A549 (cell line): Measurements from ENCODE around the gene CTBP1. TPM values are rescaled to one million over a fixed set of nuclear protein-coding genes. Genes with fewer than 3 reads are reported as not detected.

ENCODE experiments used
- ATAC-seq, 2 experiments: fragments of 200-7000 bp in 1 of 2; fragments of >200 bp in 1 of 2; cut with Nextera tagmentation in 1 of 2; cut with Tn5 transposase in 1 of 2; 3 replicates each; pipeline versions ENCODE4 v1.8.0 to v1.9.1; 2018 to 2020; ENCODE audit warnings: mild to moderate bottlenecking in 1 of 2, moderate library complexity in 1 of 2
- CTCF ChIA-PET: fragments of 300-600 bp; sonication (Branson Sonifier 250); formaldehyde crosslinking; extraction: SDS; loops from one replicate; lab custom pipeline; 2021; ENCODE audit warnings: antibody characterized with exemption, inconsistent platforms; lab: Yijun Ruan, JAX
- POLR2A ChIA-PET: fragments of 350-600 bp; formaldehyde crosslinking; extraction: SDS; loops from one replicate; lab custom pipeline; 2021; ENCODE audit warnings: antibody characterized with exemption, inconsistent platforms; lab: Yijun Ruan, JAX
- DNase-seq, 2 experiments: peaks; one replicate each; pipeline versions ENCODE4 v3.0.0 to v3.0.0-alpha.2; 2011 to 2016; ENCODE audit warnings: low read depth in 1 of 2, low spot score in 1 of 2
- FAIRE-seq: peaks from 2 replicates; lab custom pipeline; 2011; peaks lifted over from hg19 to GRCh38; lab: Jason Lieb, UNC
- H3K27ac ChIP-seq, 2 experiments: fragments of >200 bp; sonication (Bioruptor Twin); formaldehyde crosslinking; 3 replicates each; pipeline ENCODE4 v1.5.1; 2016 to 2017
- H3K4me1 ChIP-seq: fragments of >200 bp; sonication (Bioruptor Twin); formaldehyde crosslinking; 3 replicates; pipeline ENCODE4 v1.6.1; 2016
- H3K4me2 ChIP-seq: fragments of >200 bp; sonication (Bioruptor Twin); formaldehyde crosslinking; 3 replicates; pipeline ENCODE4 v1.6.1; 2016
- H3K4me3 ChIP-seq: fragments of >200 bp; sonication (Bioruptor Twin); formaldehyde crosslinking; 3 replicates; pipeline ENCODE4 v1.5.1; 2016
- H3K9me3 ChIP-seq: fragments of >200 bp; sonication (Bioruptor Twin); formaldehyde crosslinking; 3 replicates; pipeline ENCODE4 v1.6.1; 2016
- CHD2 ChIP-seq: fragments of 150-350 bp; IDR thresholded peaks from 2 replicates; pipeline ENCODE4 v1.6.1; 2014; ENCODE audit warnings: low read length; ENCODE audit not compliant: partially characterized antibody
- CHD4 ChIP-seq: fragments of 200-600 bp; sonication (generic); IDR thresholded peaks from 2 replicates; pipeline ENCODE4 v1.6.1; 2016; ENCODE audit warnings: antibody characterized with exemption, mild to moderate bottlenecking, borderline replicate concordance
- E2F6 ChIP-seq: IDR thresholded peaks from 2 replicates; pipeline ENCODE4 v1.6.1; 2012; ENCODE audit warnings: low read depth, borderline replicate concordance
- ELK1 ChIP-seq: fragments of 150-350 bp; IDR thresholded peaks from 2 replicates; pipeline ENCODE4 v1.6.1; 2014; ENCODE audit warnings: low read depth, mild to moderate bottlenecking, low read length
- EP300 ChIP-seq, 2 experiments: fragments of >200 bp; sonication (Bioruptor Twin); formaldehyde crosslinking; IDR thresholded peaks; 2 replicates in 1 of 2; 3 replicates in 1 of 2; pipeline ENCODE4 v1.6.1; 2016 to 2017
- FOXS1 ChIP-seq: fragments of 250-450 bp; sonication (Bioruptor Pico); IDR thresholded peaks from 2 replicates; pipeline ENCODE4 v1.5.0; 2020; ENCODE audit warnings: mild to moderate bottlenecking, moderate library complexity
- HDAC2 ChIP-seq: fragments of 200-600 bp; sonication (generic); IDR thresholded peaks from 2 replicates; pipeline ENCODE4 v1.6.1; 2016
- JUNB ChIP-seq: fragments of >200 bp; sonication (Bioruptor Twin); formaldehyde crosslinking; IDR thresholded peaks from 2 replicates; pipeline ENCODE4 v1.6.1; 2016
- MAFK ChIP-seq: fragments of 450-650 bp; IDR thresholded peaks from 2 replicates; pipeline ENCODE4 v1.6.1; 2014; ENCODE audit not compliant: partially characterized antibody
- MYC ChIP-seq: IDR thresholded peaks from 2 replicates; pipeline ENCODE4 v1.6.1; 2012; ENCODE audit warnings: mild to moderate bottlenecking, inconsistent platforms, low read length, improper control_type of control experiment, borderline replicate concordance
- NR3C1 ChIP-seq: fragments of >200 bp; sonication (Bioruptor Twin); formaldehyde crosslinking; IDR thresholded peaks from 3 replicates; pipeline ENCODE4 v1.6.1; 2017
- RARB ChIP-seq: fragments of 250-450 bp; sonication (Bioruptor Pico); IDR thresholded peaks from 2 replicates; pipeline ENCODE4 v1.8.0; 2021; ENCODE audit warnings: mild to moderate bottlenecking, moderate library complexity
- REST ChIP-seq: fragments of 200-600 bp; sonication (generic); IDR thresholded peaks from 2 replicates; pipeline ENCODE4 v1.6.1; 2016; ENCODE audit warnings: antibody characterized with exemption, mild to moderate bottlenecking, moderate library complexity
- TP53 ChIP-seq: fragments of 250-450 bp; sonication (Bioruptor Pico); IDR thresholded peaks from 2 replicates; pipeline ENCODE4 v1.5.0; 2021; ENCODE audit warnings: mild to moderate bottlenecking, moderate library complexity
- ZC3H11A ChIP-seq: fragments of 450-650 bp; IDR thresholded peaks from 2 replicates; pipeline ENCODE4 v1.6.1; 2014; ENCODE audit warnings: antibody characterized with exemption, mild to moderate bottlenecking
- WGBS: methylation state at CpG from one replicate; pipeline ENCODE4 v1.1.6; 2017; ENCODE audit errors: missing lambda C conversion rate; 5-methylcytosine and 5-hydroxymethylcytosine counted together
- polyA plus RNA-seq, 4 experiments: library from polyadenylated mRNA; depleted of rRNA in 3 of 4; stranded (reverse); fragments of >200 nt; fragmentation: RNase III in 1 of 4; extraction: RNeasy Plus Mini Kit Qiagen cat#74134 plus additional on column Dnase treatment in 1 of 4; gene quantifications; 2 replicates in 3 of 4; 3 replicates in 1 of 4; pipeline ENCODE4 v1.2.3, GENCODE V29; 2011 to 2017

Gene CTBP1
- polyA plus RNA-seq, 2 of the 4 experiments (the other 2 are of a cell fraction), result 43.1 to 93.1 TPM

GRCh38 chr4:1234309-1234695 is 14.6 kb downstream of the CTBP1 start (continued):
- TF ChIP-seq REST (no peak), CHD2 (no peak), NR3C1 (no peak), CHD4 (no peak)

GRCh38 chr4:1233641-1234308 is 15.2 kb downstream of the CTBP1 start:
- H3K4me2 ChIP-seq, result no peak overlapping the region
- H3K4me1 ChIP-seq, result no peaks in the 10 kb centered on the region
- ATAC-seq (peak in 1 of 2 experiments; percentile 35; a peak in 1 of 6 replicates), DNase-seq (no peak), FAIRE-seq (no peak)
- POLR2A ChIA-PET, result no interaction called here
- CTCF ChIA-PET, result interaction anchor here (1.1 to 1.3 kb wide), 2 partner anchors 10 to 24 kb away, joined by 3 to 7 read pairs; no protein-coding TSS in a partner anchor
- WGBS, result 93% methylated on average over 26 of the region's 29 CpGs
- TF ChIP-seq MYC (no peak), MAFK (no peak), RARB (no peak), E2F6 (no peak), JUNB (no peak), HDAC2 (no peak), EP300 (IDR thresholded peaks at IDR 0.05) (no peak), ZC3H11A (no peak)
- H3K4me3 ChIP-seq, result no peak overlapping the region
- no peak overlapping the region for H3K27ac ChIP-seq
- no peaks in the 10 kb centered on the region for H3K9me3 ChIP-seq

GRCh38 chr4:1232661-1233621 is 16.0 kb downstream of the CTBP1 start:
- WGBS, result 94% methylated on average over 31 of the region's 32 CpGs
- Histone ChIP-seq H3K27ac (no peak overlapping the region), H3K4me2 (no peak overlapping the region), H3K4me1 (no peaks in the 10 kb centered on the region), H3K4me3 (no peak overlapping the region), H3K9me3 (no peaks in the 10 kb centered on the region)
- no peak for FAIRE-seq
- ChIA-PET CTCF (no interaction called here), POLR2A (no interaction called here)
- ATAC-seq, result no peak; a peak in 1 of 6 replicates
- no peak for TF ChIP-seq FOXS1 (CRISPR knock-in tag)
- DNase-seq, result no peak

- WGBS, result 87% methylated on average over 15 of the region's 23 CpGs
- no peak for ATAC-seq
- no peaks in the 10 kb centered on the region for H3K9me3 ChIP-seq
- CTCF ChIA-PET, result no interaction called here
- no peak for DNase-seq
- H3K4me3 ChIP-seq, result no peak overlapping the region
- H3K4me1 ChIP-seq, result no peaks in the 10 kb centered on the region
- FAIRE-seq, result no peak
- no peak overlapping the region for H3K4me2 ChIP-seq
- no peak for TF ChIP-seq JUNB
- TF ChIP-seq CHD2, result no peak
- TF ChIP-seq MAFK, result no peak
- TF ChIP-seq TP53 (CRISPR knock-in tag), result no peak
- TF ChIP-seq ELK1, result no peak
- POLR2A ChIA-PET, result no interaction called here
- no peak overlapping the region for H3K27ac ChIP-seq
Measured at GRCh38 chr4:1231637-1232360, 17.1 kb downstream of the CTBP1 start.
